Cardiac muscle cell (in vitro differentiated cells and primary cell): ENCODE measurements around the gene ABHD17C. TPM values are rescaled to one million over a fixed set of nuclear protein-coding genes. Genes with fewer than 3 reads are reported as not detected.

ENCODE experiments used
- DNase-seq, 2 donors: peaks; one replicate each; pipeline versions ENCODE4 v3.0.0 to v3.0.0-alpha.2; 2010 to 2017; ENCODE audit warnings: low read depth in 1 of 2, low spot score in 1 of 2
- H3K27ac ChIP-seq: fragments of 200-600 bp; sonication (generic); 2 replicates; pipeline ENCODE4 v1.5.1; 2016
- H3K27me3 ChIP-seq: fragments of 200-600 bp; sonication (generic); 2 replicates; pipeline ENCODE4 v1.6.0; 2016; ENCODE audit warnings: control low read depth
- H3K36me3 ChIP-seq: fragments of 200-600 bp; sonication (generic); 2 replicates; pipeline ENCODE4 v1.5.1; 2016; ENCODE audit warnings: control low read depth
- H3K4me1 ChIP-seq: fragments of 200-600 bp; sonication (generic); 2 replicates; pipeline ENCODE4 v1.8.1; 2017; ENCODE audit warnings: low read depth, mild to moderate bottlenecking, mixed run types
- H3K4me3 ChIP-seq: fragments of 200-600 bp; sonication (generic); 2 replicates; pipeline ENCODE4 v1.5.1; 2016; ENCODE audit warnings: mild to moderate bottlenecking
- H3K9me3 ChIP-seq: fragments of 200-600 bp; sonication (generic); 2 replicates; pipeline ENCODE4 v1.5.1; 2017; ENCODE audit warnings: low read depth, mild to moderate bottlenecking, control low read depth
- polyA plus RNA-seq: library from polyadenylated mRNA; unstranded; fragments of >200 nt; fragmentation: Nextera tagmentation; extraction: Ambion mirVana; gene quantifications from 2 replicates; pipeline ENCODE4 v1.2.1, GENCODE V29; 2016
- total RNA-seq: library from RNA; depleted of rRNA; stranded (reverse); fragments of >200 nt; gene quantifications from 2 replicates; pipeline ENCODE4 v1.2.3, GENCODE V29; 2016
- TF ChIP-seq, protein P1 (sequence below): IDR thresholded peaks from 2 replicates; pipeline ENCODE4 v1.5.1; 2012; ENCODE audit warnings: low read depth, mild to moderate bottlenecking, low read length

Gene ABHD17C
- total and polyA plus RNA-seq, 2 experiments from 2014 or later, result 1.7 to 6.0 TPM

- no peak for DNase-seq
- TF ChIP-seq, protein P1, sequence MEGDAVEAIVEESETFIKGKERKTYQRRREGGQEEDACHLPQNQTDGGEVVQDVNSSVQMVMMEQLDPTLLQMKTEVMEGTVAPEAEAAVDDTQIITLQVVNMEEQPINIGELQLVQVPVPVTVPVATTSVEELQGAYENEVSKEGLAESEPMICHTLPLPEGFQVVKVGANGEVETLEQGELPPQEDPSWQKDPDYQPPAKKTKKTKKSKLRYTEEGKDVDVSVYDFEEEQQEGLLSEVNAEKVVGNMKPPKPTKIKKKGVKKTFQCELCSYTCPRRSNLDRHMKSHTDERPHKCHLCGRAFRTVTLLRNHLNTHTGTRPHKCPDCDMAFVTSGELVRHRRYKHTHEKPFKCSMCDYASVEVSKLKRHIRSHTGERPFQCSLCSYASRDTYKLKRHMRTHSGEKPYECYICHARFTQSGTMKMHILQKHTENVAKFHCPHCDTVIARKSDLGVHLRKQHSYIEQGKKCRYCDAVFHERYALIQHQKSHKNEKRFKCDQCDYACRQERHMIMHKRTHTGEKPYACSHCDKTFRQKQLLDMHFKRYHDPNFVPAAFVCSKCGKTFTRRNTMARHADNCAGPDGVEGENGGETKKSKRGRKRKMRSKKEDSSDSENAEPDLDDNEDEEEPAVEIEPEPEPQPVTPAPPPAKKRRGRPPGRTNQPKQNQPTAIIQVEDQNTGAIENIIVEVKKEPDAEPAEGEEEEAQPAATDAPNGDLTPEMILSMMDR, result no peak
- no peak overlapping the region for H3K4me3 ChIP-seq
- H3K27me3 ChIP-seq, result peaks cover 13% of the 10 kb centered on the region
- no peaks in the 10 kb centered on the region for H3K9me3 ChIP-seq
- no peaks in the 10 kb centered on the region for H3K36me3 ChIP-seq
- no peaks in the 10 kb centered on the region for H3K4me1 ChIP-seq
- H3K27ac ChIP-seq, result no peak overlapping the region
These were observed 3.5 kb upstream of the ABHD17C start for GRCh38 chr15:80691575-80691974.

GRCh38 chr15:80693682-80694610 lies 1.2 kb upstream of the ABHD17C start:
- Histone ChIP-seq H3K4me3 (peak overlapping the region; percentile 78), H3K36me3 (no peaks in the 10 kb centered on the region), H3K9me3 (no peaks in the 10 kb centered on the region), H3K4me1 (no peaks in the 10 kb centered on the region), H3K27ac (no peak overlapping the region), H3K27me3 (peaks cover 20% of the 10 kb centered on the region)
- TF ChIP-seq, protein P1, result no peak
- no peak for DNase-seq

DNA sequence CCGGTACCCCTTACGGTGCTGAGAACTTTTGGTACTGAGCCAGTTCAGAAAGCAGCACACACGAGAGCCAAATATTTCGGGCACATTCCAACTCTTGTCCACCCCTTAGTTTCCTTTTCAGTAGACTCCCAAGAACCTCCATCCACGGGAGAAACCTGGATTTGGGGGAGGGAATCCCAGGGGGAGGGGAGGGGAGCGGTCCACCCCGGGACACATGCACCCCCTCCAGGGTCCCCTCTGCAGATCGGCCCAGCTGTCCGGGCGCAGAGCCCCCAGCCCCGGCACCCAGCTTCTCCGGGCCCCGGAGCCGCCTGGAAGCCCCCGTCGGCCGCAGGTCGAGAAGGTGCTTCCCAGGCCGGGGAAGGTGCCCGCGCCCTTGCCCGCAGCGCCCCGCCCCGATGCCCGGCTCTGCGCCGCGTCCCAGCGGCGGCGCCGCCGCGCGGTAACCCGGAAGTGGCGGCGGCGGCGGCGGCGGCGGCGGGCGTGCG lies 455 bp upstream of the ABHD17C start:
- H3K4me1 ChIP-seq, result no peaks in the 10 kb centered on the region
- TF ChIP-seq, protein P1, result no peak
- peaks cover 20% of the 10 kb centered on the region for H3K27me3 ChIP-seq
- H3K36me3 ChIP-seq, result no peaks in the 10 kb centered on the region
- H3K4me3 ChIP-seq, result peak overlapping the region; percentile 78
- no peak overlapping the region for H3K27ac ChIP-seq
- DNase-seq, result peak; percentile 18 to 63
- no peaks in the 10 kb centered on the region for H3K9me3 ChIP-seq

- no peaks in the 10 kb centered on the region for H3K4me1 ChIP-seq
- DNase-seq, result peak; percentile 22 to 26
- H3K27me3 ChIP-seq, result peaks cover 20% of the 10 kb centered on the region
- no peak overlapping the region for H3K27ac ChIP-seq
- H3K4me3 ChIP-seq, result peak overlapping the region; percentile 94
- no peaks in the 10 kb centered on the region for H3K9me3 ChIP-seq
- TF ChIP-seq, protein P1, result peak; percentile 35
- H3K36me3 ChIP-seq, result no peaks in the 10 kb centered on the region
These were observed 976 bp downstream of the ABHD17C start for GRCh38 chr15:80695911-80696661.

DNA sequence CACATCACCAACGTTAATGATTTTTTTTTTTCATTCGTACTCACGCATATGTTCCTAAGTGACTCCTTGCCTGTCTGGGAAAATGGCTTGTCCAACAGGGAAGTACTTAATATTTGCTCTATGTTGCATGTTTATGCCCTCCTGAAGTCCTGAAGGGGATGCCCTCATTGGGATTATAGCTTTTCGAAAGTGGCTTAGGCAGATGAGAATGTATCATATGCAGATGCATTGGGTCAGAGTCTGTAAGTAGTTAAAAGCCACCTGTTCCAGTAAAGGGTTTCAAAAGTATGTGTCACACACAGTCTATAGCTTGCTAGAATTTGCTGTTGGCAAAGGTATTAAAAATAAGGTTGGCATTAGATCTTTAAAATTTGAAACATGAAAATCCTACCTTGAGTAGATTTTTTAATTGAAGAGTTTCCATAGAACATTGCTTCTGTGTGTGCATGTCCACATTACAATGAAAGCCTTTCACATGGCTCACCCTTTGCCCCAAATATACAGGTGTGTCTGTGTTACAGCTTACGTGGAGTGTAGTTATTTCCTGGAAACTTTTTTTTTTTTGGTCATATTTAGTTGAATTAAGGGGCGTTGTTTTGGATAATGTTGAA lies 2.1 kb downstream of the ABHD17C start:
- Histone ChIP-seq H3K4me3 (no peak overlapping the region), H3K36me3 (no peaks in the 10 kb centered on the region), H3K27ac (no peak overlapping the region), H3K27me3 (peaks cover 20% of the 10 kb centered on the region), H3K9me3 (no peaks in the 10 kb centered on the region), H3K4me1 (no peaks in the 10 kb centered on the region)
- TF ChIP-seq, protein P1, result no peak
- no peak for DNase-seq
